Ishikawa (cell line): ENCODE measurements around the gene SRD5A1.

Source experiments
- CEBPB ChIP-seq: IDR thresholded peaks from 2 replicates; pipeline ENCODE4 v1.6.1; 2012
- CREB1 ChIP-seq: IDR thresholded peaks from 2 replicates; pipeline ENCODE4 v1.6.1; 2012; ENCODE audit warnings: low read depth
- EGR1 ChIP-seq: IDR thresholded peaks from 2 replicates; pipeline ENCODE4 v1.6.1; 2012
- EP300 ChIP-seq: IDR thresholded peaks from 2 replicates; pipeline ENCODE4 v1.6.1; 2012; ENCODE audit warnings: borderline replicate concordance
- FOXM1 ChIP-seq: IDR thresholded peaks from 2 replicates; pipeline ENCODE4 v1.6.1; 2012; ENCODE audit warnings: low read depth, borderline replicate concordance
- NFIC ChIP-seq: IDR thresholded peaks from 2 replicates; pipeline ENCODE4 v1.6.1; 2012
- RAD21 ChIP-seq: IDR thresholded peaks from 2 replicates; pipeline ENCODE4 v1.6.1; 2012; ENCODE audit warnings: low read depth
- TAF1 ChIP-seq: IDR thresholded peaks from 2 replicates; pipeline ENCODE4 v1.6.1; 2012; ENCODE audit warnings: low read depth, mild to moderate bottlenecking
- TCF12 ChIP-seq: IDR thresholded peaks from 2 replicates; pipeline ENCODE4 v1.6.1; 2012; ENCODE audit warnings: low read depth
- TEAD4 ChIP-seq: IDR thresholded peaks from 2 replicates; pipeline ENCODE4 v1.6.1; 2012
- YY1 ChIP-seq: IDR thresholded peaks from 2 replicates; pipeline ENCODE4 v1.6.1; 2012; ENCODE audit warnings: low read depth
- ZBTB7A ChIP-seq: IDR thresholded peaks from 2 replicates; pipeline ENCODE4 v1.6.1; 2012; ENCODE audit warnings: low read depth
- TF ChIP-seq, protein P1 (sequence below): IDR thresholded peaks from 2 replicates; pipeline ENCODE4 v1.6.1; 2012
- TF ChIP-seq, protein P2 (sequence below): IDR thresholded peaks from 2 replicates; pipeline ENCODE4 v1.6.1; 2012
- TF ChIP-seq, protein P3 (sequence below): IDR thresholded peaks from 2 replicates; pipeline ENCODE4 v1.6.1; 2012; ENCODE audit warnings: low read depth, mild to moderate bottlenecking

SRD5A1 gene

DNA sequence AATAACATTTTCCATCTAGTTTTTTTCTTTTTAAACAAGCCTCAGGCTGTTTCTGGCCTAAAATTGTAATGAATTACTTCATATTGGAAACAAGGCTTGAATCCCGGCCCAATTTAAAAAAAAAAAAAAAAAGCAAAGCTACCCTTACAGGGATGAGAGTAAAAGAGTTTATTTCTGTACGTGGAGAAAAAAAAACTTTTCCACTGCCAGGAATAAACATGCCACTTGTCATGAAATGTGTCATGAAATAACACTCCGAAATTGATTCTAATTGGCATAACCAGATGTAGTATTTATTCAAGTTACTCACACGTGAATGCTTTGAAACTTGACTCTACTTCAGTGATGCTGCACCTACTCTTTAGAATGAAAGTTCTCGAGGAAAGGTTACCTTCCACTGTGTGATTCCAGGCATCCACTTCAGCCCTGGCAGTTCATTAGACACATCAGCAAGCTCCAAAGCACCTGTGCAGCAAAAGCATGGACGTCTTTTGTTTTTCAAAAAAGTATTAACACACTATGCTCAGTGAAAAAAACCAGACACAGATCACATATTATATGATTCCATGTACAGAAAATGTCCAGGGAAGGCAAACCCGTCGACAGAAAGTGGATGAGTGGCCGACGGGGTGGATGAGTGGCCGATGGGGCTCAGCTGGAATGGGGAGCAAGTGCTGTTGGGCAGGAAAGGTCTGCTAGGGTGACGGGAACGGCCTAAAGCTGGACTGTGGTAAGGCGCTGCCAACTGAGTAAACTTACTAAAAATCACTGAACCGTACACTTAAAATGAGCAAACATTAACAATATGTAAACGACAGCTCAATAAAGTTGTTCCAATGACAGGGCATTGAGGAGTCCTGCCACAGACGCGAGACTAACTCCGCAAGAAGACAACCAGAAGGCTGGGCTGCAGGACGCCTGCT, 21.6 kb upstream of the SRD5A1 start:
- TF ChIP-seq EP300: no peak
- TF ChIP-seq FOXM1: no peak
- no peak for TF ChIP-seq CEBPB
- no peak for TF ChIP-seq RAD21
- TF ChIP-seq ZBTB7A: no peak
- no peak for TF ChIP-seq CREB1
- no peak for TF ChIP-seq TEAD4
- TF ChIP-seq, protein P1, sequence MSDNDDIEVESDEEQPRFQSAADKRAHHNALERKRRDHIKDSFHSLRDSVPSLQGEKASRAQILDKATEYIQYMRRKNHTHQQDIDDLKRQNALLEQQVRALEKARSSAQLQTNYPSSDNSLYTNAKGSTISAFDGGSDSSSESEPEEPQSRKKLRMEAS: no peak
- TF ChIP-seq NFIC: no peak
- no peak for TF ChIP-seq TAF1
- TF ChIP-seq, protein P2, sequence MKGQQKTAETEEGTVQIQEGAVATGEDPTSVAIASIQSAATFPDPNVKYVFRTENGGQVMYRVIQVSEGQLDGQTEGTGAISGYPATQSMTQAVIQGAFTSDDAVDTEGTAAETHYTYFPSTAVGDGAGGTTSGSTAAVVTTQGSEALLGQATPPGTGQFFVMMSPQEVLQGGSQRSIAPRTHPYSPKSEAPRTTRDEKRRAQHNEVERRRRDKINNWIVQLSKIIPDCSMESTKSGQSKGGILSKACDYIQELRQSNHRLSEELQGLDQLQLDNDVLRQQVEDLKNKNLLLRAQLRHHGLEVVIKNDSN: no peak
- no peak for TF ChIP-seq YY1

DNA sequence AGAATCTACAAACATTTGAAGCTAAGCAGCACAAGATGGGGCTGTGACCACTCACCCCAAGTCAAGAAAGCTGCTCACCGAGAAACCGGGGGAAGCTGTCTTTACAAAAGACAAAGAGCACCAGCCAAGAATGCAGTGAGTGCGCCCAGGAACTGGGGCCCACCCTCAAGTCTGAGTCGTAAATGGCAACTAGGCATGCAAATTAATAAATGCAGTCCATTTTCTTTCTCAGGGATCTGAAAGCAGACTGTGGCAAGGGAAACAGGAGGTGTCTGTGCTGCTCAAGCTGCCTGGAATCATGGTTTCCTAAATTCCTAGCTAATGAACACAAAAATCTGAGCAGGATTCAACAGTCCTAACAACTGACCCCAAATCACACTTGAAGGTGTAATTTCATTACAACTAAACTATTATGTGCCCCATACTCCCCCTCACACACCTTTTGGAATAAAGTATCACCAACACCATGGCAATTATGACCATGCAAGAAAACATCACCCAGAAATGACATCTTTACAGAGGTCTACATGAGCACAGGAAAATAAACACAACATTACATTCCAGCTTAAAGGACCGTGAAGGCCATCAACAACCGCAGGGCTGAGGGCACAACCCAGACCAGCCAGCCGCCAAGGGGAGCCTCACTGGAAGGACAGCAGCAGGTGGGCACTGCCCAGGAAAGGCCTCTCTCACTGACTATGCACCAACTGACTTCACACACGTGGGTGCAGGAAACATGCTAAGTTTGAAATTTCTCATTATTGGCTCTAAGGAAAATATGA, 18.0 kb upstream of the SRD5A1 start:
- TF ChIP-seq ZBTB7A (no peak), EGR1 (no peak), NFIC (no peak), CREB1 (no peak), FOXM1 (no peak), TAF1 (no peak), RAD21 (no peak), YY1 (no peak), CEBPB (no peak), TEAD4 (no peak), EP300 (no peak), TCF12 (no peak)
- TF ChIP-seq, protein P2: no peak
- TF ChIP-seq, protein P1: no peak
- TF ChIP-seq, protein P3, sequence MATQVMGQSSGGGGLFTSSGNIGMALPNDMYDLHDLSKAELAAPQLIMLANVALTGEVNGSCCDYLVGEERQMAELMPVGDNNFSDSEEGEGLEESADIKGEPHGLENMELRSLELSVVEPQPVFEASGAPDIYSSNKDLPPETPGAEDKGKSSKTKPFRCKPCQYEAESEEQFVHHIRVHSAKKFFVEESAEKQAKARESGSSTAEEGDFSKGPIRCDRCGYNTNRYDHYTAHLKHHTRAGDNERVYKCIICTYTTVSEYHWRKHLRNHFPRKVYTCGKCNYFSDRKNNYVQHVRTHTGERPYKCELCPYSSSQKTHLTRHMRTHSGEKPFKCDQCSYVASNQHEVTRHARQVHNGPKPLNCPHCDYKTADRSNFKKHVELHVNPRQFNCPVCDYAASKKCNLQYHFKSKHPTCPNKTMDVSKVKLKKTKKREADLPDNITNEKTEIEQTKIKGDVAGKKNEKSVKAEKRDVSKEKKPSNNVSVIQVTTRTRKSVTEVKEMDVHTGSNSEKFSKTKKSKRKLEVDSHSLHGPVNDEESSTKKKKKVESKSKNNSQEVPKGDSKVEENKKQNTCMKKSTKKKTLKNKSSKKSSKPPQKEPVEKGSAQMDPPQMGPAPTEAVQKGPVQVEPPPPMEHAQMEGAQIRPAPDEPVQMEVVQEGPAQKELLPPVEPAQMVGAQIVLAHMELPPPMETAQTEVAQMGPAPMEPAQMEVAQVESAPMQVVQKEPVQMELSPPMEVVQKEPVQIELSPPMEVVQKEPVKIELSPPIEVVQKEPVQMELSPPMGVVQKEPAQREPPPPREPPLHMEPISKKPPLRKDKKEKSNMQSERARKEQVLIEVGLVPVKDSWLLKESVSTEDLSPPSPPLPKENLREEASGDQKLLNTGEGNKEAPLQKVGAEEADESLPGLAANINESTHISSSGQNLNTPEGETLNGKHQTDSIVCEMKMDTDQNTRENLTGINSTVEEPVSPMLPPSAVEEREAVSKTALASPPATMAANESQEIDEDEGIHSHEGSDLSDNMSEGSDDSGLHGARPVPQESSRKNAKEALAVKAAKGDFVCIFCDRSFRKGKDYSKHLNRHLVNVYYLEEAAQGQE: no peak

DNA sequence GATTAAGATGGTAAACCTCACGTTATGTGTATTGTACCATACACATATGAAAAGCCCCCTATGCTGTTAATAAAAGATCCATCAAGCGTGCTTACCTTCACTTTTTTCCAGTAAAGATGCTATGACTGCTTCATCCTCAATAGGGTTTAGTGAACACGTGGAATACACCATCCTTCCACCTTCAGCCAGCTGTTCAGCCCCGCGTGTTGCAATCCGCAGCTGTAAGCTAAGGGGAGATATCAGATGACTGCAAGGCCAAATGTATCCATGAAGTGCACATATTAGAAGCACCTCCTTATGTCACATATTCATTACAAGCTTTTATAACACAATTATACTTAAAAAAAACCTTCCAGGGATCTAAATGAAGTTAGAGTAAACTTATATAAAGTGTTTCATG, 16.6 kb upstream of the SRD5A1 start:
- no peak for TF ChIP-seq CEBPB
- TF ChIP-seq TEAD4: no peak
- TF ChIP-seq, protein P2: no peak
- TF ChIP-seq TAF1: no peak
- no peak for TF ChIP-seq CREB1
- TF ChIP-seq YY1: no peak
- TF ChIP-seq, protein P1: no peak
- TF ChIP-seq TCF12: no peak
- no peak for TF ChIP-seq RAD21
- TF ChIP-seq NFIC: no peak
- no peak for TF ChIP-seq ZBTB7A
- TF ChIP-seq FOXM1: no peak

DNA sequence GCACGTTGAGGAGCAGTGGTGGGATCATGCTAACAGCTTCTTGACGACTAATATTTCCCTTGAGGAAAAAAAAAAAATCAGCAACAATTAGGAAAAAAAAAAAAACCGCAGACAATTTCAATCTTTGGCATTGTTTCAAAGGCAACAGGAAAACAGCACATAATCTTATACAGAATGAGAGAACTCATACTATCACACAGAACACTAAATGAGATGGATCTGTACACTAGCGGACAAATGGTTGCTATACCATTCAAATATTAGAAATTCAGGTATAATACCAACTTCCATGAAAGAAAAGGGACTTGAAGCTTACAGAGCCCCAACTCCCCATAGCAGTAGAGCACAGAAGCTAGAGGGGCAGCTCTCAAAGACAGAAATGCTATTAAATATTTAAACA, 10.0 kb upstream of the SRD5A1 start:
- TF ChIP-seq RAD21: no peak
- TF ChIP-seq NFIC: no peak
- TF ChIP-seq TAF1: no peak
- TF ChIP-seq TCF12: no peak
- no peak for TF ChIP-seq CREB1
- TF ChIP-seq, protein P2: no peak
- TF ChIP-seq EGR1: no peak
- no peak for TF ChIP-seq FOXM1
- TF ChIP-seq EP300: no peak

DNA sequence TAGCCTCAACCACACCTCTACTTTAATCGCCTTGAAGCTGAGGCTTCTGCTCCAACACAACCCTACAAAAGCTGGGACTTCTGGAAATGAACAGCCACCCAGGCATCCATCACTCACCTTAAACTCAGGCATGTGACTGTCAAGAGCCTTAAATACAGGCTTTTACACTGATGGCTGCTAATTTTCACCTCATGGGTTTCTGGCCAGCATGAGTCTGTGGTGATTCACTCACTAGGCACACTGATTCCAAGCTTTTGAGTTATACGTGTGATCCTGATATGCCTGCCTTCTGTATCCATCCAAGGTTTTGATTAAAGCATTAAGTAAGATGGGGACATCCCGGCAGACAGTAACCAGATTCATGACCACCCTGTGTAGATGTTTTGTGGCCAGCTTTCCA, 9.3 kb upstream of the SRD5A1 start:
- no peak for TF ChIP-seq EP300
- no peak for TF ChIP-seq TEAD4
- TF ChIP-seq, protein P2: no peak
- no peak for TF ChIP-seq TCF12
- TF ChIP-seq CEBPB: no peak
